Osteoblast (primary cell): ENCODE results near the gene TNFAIP8. TPM values are rescaled to one million over a fixed set of nuclear protein-coding genes. Genes with fewer than 3 reads are reported as not detected.
"Not testable (repeated sequence)": the region's sequence is repeated elsewhere in the genome, so short reads cannot be mapped to it uniquely, and the experiment has no call there.

Experiments
- DNase-seq: peaks from one replicate; pipeline ENCODE4 v3.0.0; 2011; ENCODE audit warnings: low spot score, mixed read lengths; ENCODE audit not compliant: insufficient read length; ENCODE audit errors: missing footprints
- H2AFZ ChIP-seq: 2 replicates; pipeline ENCODE4 v1.6.0; 2011; ENCODE audit warnings: mild to moderate bottlenecking, low read length
- H3K27ac ChIP-seq: 2 replicates; pipeline ENCODE4 v1.5.1; 2011; ENCODE audit warnings: mild to moderate bottlenecking, low read depth, low read length, moderate library complexity
- H3K27me3 ChIP-seq: 2 replicates; pipeline ENCODE4 v1.6.0; 2012; ENCODE audit warnings: mild to moderate bottlenecking, control low read depth, inconsistent platforms, low read length, moderate library complexity; ENCODE audit not compliant: insufficient read depth
- H3K36me3 ChIP-seq: 2 replicates; pipeline ENCODE4 v1.5.1; 2011; ENCODE audit warnings: mild to moderate bottlenecking, low read length, control low read depth, moderate library complexity; ENCODE audit not compliant: insufficient read depth
- H3K4me1 ChIP-seq: 2 replicates; pipeline ENCODE4 v1.5.1; 2011; ENCODE audit warnings: mild to moderate bottlenecking, low read length, control low read depth, moderate library complexity; ENCODE audit not compliant: insufficient read depth
- H3K4me2 ChIP-seq: 2 replicates; pipeline ENCODE4 v1.6.0; 2011; ENCODE audit warnings: mild to moderate bottlenecking, low read length; ENCODE audit not compliant: insufficient read depth
- H3K4me3 ChIP-seq: fragments of 200-600 bp; sonication (generic); 3 replicates; pipeline ENCODE4 v1.5.1; 2012; ENCODE audit warnings: mild to moderate bottlenecking, low read length, inconsistent platforms; ENCODE audit not compliant: insufficient read depth
- H3K79me2 ChIP-seq: 2 replicates; pipeline ENCODE4 v1.6.0; 2012; ENCODE audit warnings: mild to moderate bottlenecking, low read length, control low read depth, inconsistent platforms; ENCODE audit not compliant: insufficient read depth
- H3K9me3 ChIP-seq: 2 replicates; pipeline ENCODE4 v1.5.1; 2011; ENCODE audit warnings: low read depth, low read length, control low read depth
- H4K20me1 ChIP-seq: 2 replicates; pipeline ENCODE4 v1.6.0; 2012; ENCODE audit warnings: mild to moderate bottlenecking, low read length, control low read depth; ENCODE audit not compliant: insufficient read depth
- total RNA-seq: library from RNA; depleted of rRNA; stranded (reverse); fragments of >200 nt; gene quantifications from 2 replicates; pipeline ENCODE4 v1.2.3, GENCODE V29; 2012
- TF ChIP-seq, protein P1 (sequence below): IDR thresholded peaks from 2 replicates; pipeline ENCODE4 v1.5.1; 2011; ENCODE audit warnings: mild to moderate bottlenecking, low read depth, low read length, moderate library complexity; ENCODE audit errors: extremely low read depth

TNFAIP8 gene
- total RNA-seq, 1 donor, result 23.2 TPM

DNA sequence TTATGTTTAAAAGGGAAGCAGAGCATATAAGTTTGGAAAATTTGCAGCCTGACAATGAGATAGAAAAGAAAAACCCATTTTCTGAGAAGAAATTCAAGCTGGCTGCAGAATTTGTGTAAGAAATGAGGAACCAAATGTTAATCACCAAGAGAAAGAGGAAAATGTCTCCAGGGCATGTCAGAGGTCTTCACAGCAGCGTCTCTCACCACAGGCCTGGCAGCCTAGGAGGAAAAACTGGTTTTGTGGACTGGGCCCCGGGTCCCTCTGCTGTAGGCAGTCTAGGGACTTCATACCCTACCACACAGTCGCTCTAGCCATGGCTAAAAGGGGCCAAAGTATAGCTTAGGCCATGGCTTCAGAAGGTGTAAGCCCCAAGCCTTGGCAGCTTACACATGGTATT, 64.3 kb downstream of the TNFAIP8 start:
- no peaks in the 10 kb centered on the region for H4K20me1 ChIP-seq
- H3K27ac ChIP-seq, result no peak overlapping the region
- TF ChIP-seq, protein P1, sequence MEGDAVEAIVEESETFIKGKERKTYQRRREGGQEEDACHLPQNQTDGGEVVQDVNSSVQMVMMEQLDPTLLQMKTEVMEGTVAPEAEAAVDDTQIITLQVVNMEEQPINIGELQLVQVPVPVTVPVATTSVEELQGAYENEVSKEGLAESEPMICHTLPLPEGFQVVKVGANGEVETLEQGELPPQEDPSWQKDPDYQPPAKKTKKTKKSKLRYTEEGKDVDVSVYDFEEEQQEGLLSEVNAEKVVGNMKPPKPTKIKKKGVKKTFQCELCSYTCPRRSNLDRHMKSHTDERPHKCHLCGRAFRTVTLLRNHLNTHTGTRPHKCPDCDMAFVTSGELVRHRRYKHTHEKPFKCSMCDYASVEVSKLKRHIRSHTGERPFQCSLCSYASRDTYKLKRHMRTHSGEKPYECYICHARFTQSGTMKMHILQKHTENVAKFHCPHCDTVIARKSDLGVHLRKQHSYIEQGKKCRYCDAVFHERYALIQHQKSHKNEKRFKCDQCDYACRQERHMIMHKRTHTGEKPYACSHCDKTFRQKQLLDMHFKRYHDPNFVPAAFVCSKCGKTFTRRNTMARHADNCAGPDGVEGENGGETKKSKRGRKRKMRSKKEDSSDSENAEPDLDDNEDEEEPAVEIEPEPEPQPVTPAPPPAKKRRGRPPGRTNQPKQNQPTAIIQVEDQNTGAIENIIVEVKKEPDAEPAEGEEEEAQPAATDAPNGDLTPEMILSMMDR, result no peak
- H3K36me3 ChIP-seq, result no peaks in the 10 kb centered on the region
- no peak overlapping the region for H3K4me2 ChIP-seq
- peaks cover 12% of the 10 kb centered on the region for H3K4me1 ChIP-seq
- H3K9me3 ChIP-seq, result no peaks in the 10 kb centered on the region
- H3K4me3 ChIP-seq, result no peak overlapping the region
- no peak overlapping the region for H2AFZ ChIP-seq
- H3K79me2 ChIP-seq, result no peaks in the 10 kb centered on the region
- DNase-seq, result no peak
- peaks cover 8% of the 10 kb centered on the region for H3K27me3 ChIP-seq

DNA sequence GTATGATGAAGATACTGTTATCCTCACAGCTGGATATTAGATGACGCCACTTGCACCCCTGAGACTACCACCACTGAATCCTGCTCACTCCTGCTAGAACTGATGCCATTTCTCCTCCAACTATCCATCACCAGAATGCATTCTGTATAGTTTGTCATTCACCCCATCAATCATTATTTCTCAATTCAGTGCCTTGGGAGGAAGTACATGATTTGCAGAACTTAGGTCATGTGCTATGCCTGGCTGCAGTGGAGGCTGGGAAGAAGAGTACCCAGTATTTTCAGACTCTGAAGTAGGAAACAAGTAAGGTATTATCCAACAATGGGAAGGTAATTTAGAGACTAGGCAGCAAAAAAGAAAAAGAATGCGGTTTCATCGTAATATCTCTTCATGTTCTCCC, 70.2 kb downstream of the TNFAIP8 start:
- Histone ChIP-seq H3K27ac (no peak overlapping the region), H3K27me3 (peaks cover 11% of the 10 kb centered on the region), H3K79me2 (no peaks in the 10 kb centered on the region), H2AFZ (no peak overlapping the region), H3K4me2 (no peak overlapping the region), H3K4me3 (no peak overlapping the region), H4K20me1 (no peaks in the 10 kb centered on the region), H3K36me3 (no peaks in the 10 kb centered on the region), H3K9me3 (no peaks in the 10 kb centered on the region), H3K4me1 (no peaks in the 10 kb centered on the region)
- DNase-seq, result no peak
- TF ChIP-seq, protein P1, result no peak

GRCh38 chr5:119427060-119427459, 71.2 kb downstream of the TNFAIP8 start:
- TF ChIP-seq, protein P1, result no peak
- H3K36me3 ChIP-seq, result no peaks in the 10 kb centered on the region
- H3K79me2 ChIP-seq, result no peaks in the 10 kb centered on the region
- no peak overlapping the region for H3K27ac ChIP-seq
- H3K27me3 ChIP-seq, result peaks cover 11% of the 10 kb centered on the region
- H3K4me3 ChIP-seq, result no peak overlapping the region
- H3K4me2 ChIP-seq, result no peak overlapping the region
- H2AFZ ChIP-seq, result no peak overlapping the region
- H4K20me1 ChIP-seq, result no peaks in the 10 kb centered on the region
- H3K9me3 ChIP-seq, result no peaks in the 10 kb centered on the region
- DNase-seq, result no peak
- H3K4me1 ChIP-seq, result no peaks in the 10 kb centered on the region

- not testable (repeated sequence) for H3K79me2 ChIP-seq, H3K9me3 ChIP-seq, H3K4me2 ChIP-seq, H4K20me1 ChIP-seq, H3K27ac ChIP-seq, H3K4me3 ChIP-seq, H2AFZ ChIP-seq, H3K4me1 ChIP-seq, H3K36me3 ChIP-seq, DNase-seq
- H3K27me3 ChIP-seq, result peaks cover 11% of the 10 kb centered on the region
Observed at GRCh38 chr5:119427596-119427995, 71.8 kb downstream of the TNFAIP8 start.

- not testable (repeated sequence) for H3K9me3 ChIP-seq, H3K4me3 ChIP-seq, H3K79me2 ChIP-seq, H4K20me1 ChIP-seq, H2AFZ ChIP-seq, H3K4me2 ChIP-seq, H3K4me1 ChIP-seq, H3K36me3 ChIP-seq, DNase-seq, H3K27ac ChIP-seq
- H3K27me3 ChIP-seq, result peaks cover 11% of the 10 kb centered on the region
Observed at GRCh38 chr5:119428166-119428565, 72.3 kb downstream of the TNFAIP8 start.

GRCh38 chr5:119428574-119428973, 72.8 kb downstream of the TNFAIP8 start:
- not testable (repeated sequence) for H3K4me3 ChIP-seq, H3K4me1 ChIP-seq, DNase-seq, H2AFZ ChIP-seq, H3K4me2 ChIP-seq, H3K27ac ChIP-seq, H4K20me1 ChIP-seq, H3K9me3 ChIP-seq, H3K79me2 ChIP-seq, H3K36me3 ChIP-seq
- peaks cover 11% of the 10 kb centered on the region for H3K27me3 ChIP-seq

- not testable (repeated sequence) for H3K4me3 ChIP-seq, H3K4me1 ChIP-seq, H3K4me2 ChIP-seq, H2AFZ ChIP-seq, H3K9me3 ChIP-seq, H3K27me3 ChIP-seq, H3K79me2 ChIP-seq, H3K36me3 ChIP-seq, H4K20me1 ChIP-seq, DNase-seq, H3K27ac ChIP-seq
Observed at GRCh38 chr5:119432674-119433237, 76.9 kb downstream of the TNFAIP8 start.
